ENCODE measurements around the gene MANBA. TPM values are rescaled to one million over a fixed set of nuclear protein-coding genes. Genes with fewer than 3 reads are reported as not detected.

Gene MANBA
- total RNA-seq, 1 experiment from 2014 or later: 21.4 TPM

DNA sequence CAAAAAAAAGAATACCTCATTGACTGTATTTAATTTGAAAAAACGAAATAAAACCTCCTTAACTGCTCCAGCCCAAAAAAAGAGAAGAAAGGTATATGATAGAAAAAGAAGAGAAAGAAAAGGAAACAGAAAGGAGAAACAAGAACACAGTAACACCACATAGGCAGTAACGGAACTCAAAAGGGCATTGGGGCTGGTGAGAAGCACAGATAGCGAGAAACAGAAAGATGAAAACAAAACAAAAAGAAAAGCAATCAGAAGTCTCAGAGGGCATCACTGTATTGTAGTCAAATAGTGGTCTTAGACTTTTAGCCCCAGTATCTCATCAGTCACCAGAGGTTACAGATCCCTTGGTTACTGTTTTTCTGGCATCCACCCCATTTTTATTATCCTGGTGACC, 171.0 kb downstream of the MANBA start:
- H4K8ac ChIP-seq (replicated peaks; ENCODE audit: insufficient read length, low read depth, low read length): no peak overlapping the region
- no peak overlapping the region for H3K9ac ChIP-seq (ENCODE audit: extremely low read depth, insufficient read length, low read length)
- H2BK15ac ChIP-seq (ENCODE audit: low read depth, low read length): no peak overlapping the region
- TF ChIP-seq, protein P1, sequence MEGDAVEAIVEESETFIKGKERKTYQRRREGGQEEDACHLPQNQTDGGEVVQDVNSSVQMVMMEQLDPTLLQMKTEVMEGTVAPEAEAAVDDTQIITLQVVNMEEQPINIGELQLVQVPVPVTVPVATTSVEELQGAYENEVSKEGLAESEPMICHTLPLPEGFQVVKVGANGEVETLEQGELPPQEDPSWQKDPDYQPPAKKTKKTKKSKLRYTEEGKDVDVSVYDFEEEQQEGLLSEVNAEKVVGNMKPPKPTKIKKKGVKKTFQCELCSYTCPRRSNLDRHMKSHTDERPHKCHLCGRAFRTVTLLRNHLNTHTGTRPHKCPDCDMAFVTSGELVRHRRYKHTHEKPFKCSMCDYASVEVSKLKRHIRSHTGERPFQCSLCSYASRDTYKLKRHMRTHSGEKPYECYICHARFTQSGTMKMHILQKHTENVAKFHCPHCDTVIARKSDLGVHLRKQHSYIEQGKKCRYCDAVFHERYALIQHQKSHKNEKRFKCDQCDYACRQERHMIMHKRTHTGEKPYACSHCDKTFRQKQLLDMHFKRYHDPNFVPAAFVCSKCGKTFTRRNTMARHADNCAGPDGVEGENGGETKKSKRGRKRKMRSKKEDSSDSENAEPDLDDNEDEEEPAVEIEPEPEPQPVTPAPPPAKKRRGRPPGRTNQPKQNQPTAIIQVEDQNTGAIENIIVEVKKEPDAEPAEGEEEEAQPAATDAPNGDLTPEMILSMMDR (conservative IDR thresholded peaks at IDR 0.05): no peak
- H3K23ac ChIP-seq (ENCODE audit: insufficient read length, low read depth, low read length): no peak overlapping the region
- H3K27ac ChIP-seq (ENCODE audit: insufficient read length, low read depth, low read length): no peak overlapping the region
- H3K14ac ChIP-seq (ENCODE audit: insufficient read depth, low read length): no peak overlapping the region
- WGBS (ENCODE audit: extremely low coverage, insufficient read length, low lambda C conversion rate): no CpG with 5 or more reads among the region's 3 CpGs
- no peaks in the 10 kb centered on the region for H4K20me1 ChIP-seq (ENCODE audit: control insufficient read depth, insufficient read depth, insufficient read length)
- no peak overlapping the region for H2BK20ac ChIP-seq (ENCODE audit: low read depth, low read length, poor library complexity, severe bottlenecking)
- no peaks in the 10 kb centered on the region for H3K9me3 ChIP-seq (ENCODE audit: control insufficient read depth, low read depth, low read length)
- H3K18ac ChIP-seq (ENCODE audit: insufficient read length, low read depth, low read length): no peak overlapping the region
- H3K27ac Mint-ChIP-seq: no peak overlapping the region
- DNase-seq: no peak
- no peak overlapping the region for H3T11ph ChIP-seq (ENCODE audit: low read length)
- H2AK5ac ChIP-seq (ENCODE audit: insufficient read length, low read length): no peak overlapping the region
- no peaks in the 10 kb centered on the region for H3K79me1 ChIP-seq (ENCODE audit: insufficient read depth, low read depth, low read length, poor library complexity, severe bottlenecking)
- no peak overlapping the region for H2BK12ac ChIP-seq (ENCODE audit: insufficient read length, low read depth, low read length)
- H4K91ac ChIP-seq (ENCODE audit: insufficient read length, low read depth, low read length): no peak overlapping the region
- no peak overlapping the region for H3K4ac ChIP-seq (ENCODE audit: low read depth, low read length)
- no peak overlapping the region for H4K5ac ChIP-seq (ENCODE audit: insufficient read length, low read depth, low read length)
- peaks cover 0 to 4% (median 2%) of the 10 kb centered on the region in 3 experiments; a peak in 3 of 7 replicates for H3K36me3 Mint-ChIP-seq (ENCODE audit: insufficient read depth in 1 of 3, low read depth in 3 of 3)
- no peaks in the 10 kb centered on the region for H3K4me1 ChIP-seq (ENCODE audit: insufficient read depth, low read length)
- no peak overlapping the region for H2BK120ac ChIP-seq (ENCODE audit: low read depth, low read length, poor library complexity, severe bottlenecking)
- H3K4me2 ChIP-seq (ENCODE audit: insufficient read depth, insufficient read length, low read length): no peak overlapping the region
- H3K9me3 Mint-ChIP-seq: peaks cover 3% of the 10 kb centered on the region in 2 experiments; a peak in 3 of 5 replicates
- H3K4me3 Mint-ChIP-seq: no peak overlapping the region
- H3K27me3 ChIP-seq (ENCODE audit: insufficient read depth, low read length): no peaks in the 10 kb centered on the region
- no peaks in the 10 kb centered on the region for H3K27me3 Mint-ChIP-seq (ENCODE audit: low read depth)
- H2AFZ ChIP-seq (ENCODE audit: low read length): no peak overlapping the region
- no peaks in the 10 kb centered on the region for H3K23me2 ChIP-seq (ENCODE audit: insufficient read length, low read depth, low read length, poor library complexity, severe bottlenecking)
- H3K79me2 ChIP-seq (ENCODE audit: insufficient read depth, low read length): no peaks in the 10 kb centered on the region
- no peaks in the 10 kb centered on the region for H3K4me1 Mint-ChIP-seq
- no peak overlapping the region for H2BK5ac ChIP-seq (ENCODE audit: insufficient read length, low read length)
- no peak overlapping the region for H3K56ac ChIP-seq (ENCODE audit: insufficient read length, low read depth, low read length)
